Measurements from ENCODE around the gene NPIPB5.
"Not testable (repeated sequence)": the region's sequence is repeated elsewhere in the genome, so short reads cannot be mapped to it uniquely, and the experiment has no call there.

Gene NPIPB5

DNA sequence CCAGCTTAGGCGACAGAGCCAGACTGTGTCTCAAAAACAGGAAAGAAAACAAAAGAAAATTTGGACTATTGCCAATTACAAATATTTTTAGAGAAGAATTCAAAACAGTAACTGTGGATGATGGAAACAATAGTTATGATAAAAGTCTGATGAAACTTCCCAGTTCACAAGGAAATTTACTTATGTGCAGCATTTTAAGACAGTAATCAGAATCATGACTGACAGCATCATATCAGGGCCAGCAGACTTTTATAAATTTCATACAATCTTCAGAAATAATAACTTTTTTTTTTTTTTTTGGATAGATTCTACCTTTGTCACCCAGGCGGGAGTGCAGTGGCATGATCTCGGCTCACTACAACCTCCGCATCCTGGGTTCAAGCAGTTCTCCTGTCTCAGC, at the start of gene NPIPB5:
NPIPB5 (plus strand) TSS at position 301 of the 400 bp plus-strand sequence. CDS start 2,911 bp downstream, outside the sequence.
- not testable (repeated sequence) for H3K4me3 ChIP-seq (ENCODE audit: low read depth in 1 of 5, low read length in 5 of 5); H3K27ac ChIP-seq (ENCODE audit: low read depth, low read length); H3K4me1 ChIP-seq (ENCODE audit: control insufficient read depth in 5 of 5, insufficient read depth in 5 of 5, low read length in 5 of 5); H3K36me3 ChIP-seq (ENCODE audit: control insufficient read depth in 5 of 5, insufficient read depth in 5 of 5, low read length in 5 of 5); H3K9ac ChIP-seq (ENCODE audit: low read length in 5 of 5); H3K9me3 ChIP-seq (ENCODE audit: control insufficient read depth in 5 of 5, low read length in 5 of 5); H3K27me3 ChIP-seq (ENCODE audit: control insufficient read depth in 5 of 5, insufficient read depth in 4 of 5, low read length in 5 of 5)

DNA sequence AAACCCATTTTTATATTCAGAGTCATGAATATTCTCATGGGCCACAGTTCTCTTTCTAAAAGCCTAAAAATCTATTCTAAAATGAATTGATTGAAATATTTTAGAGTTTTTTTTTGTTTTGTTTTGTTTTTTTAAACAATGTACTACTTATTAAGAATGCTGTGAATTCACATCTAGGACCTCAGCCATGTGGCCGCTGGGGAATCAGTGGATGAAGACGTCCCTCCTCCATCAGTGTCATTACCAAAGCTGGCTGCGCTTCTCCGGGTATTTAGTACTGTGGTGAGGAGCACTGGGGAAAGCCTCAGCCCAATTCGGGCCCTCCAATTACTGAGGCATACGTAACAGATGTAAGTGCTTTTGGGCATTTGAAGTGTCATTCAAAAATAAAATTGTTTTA, 41.8 kb upstream of the NPIPB5 start:
- not testable (repeated sequence) for H3K4me3 ChIP-seq (ENCODE audit: low read depth in 1 of 5, low read length in 5 of 5); H3K9ac ChIP-seq (ENCODE audit: low read length in 5 of 5); H3K36me3 ChIP-seq (ENCODE audit: control insufficient read depth in 5 of 5, insufficient read depth in 5 of 5, low read length in 5 of 5); H3K4me1 ChIP-seq (ENCODE audit: control insufficient read depth in 5 of 5, insufficient read depth in 5 of 5, low read length in 5 of 5); H3K9me3 ChIP-seq (ENCODE audit: control insufficient read depth in 5 of 5, low read length in 5 of 5); H3K27ac ChIP-seq (ENCODE audit: low read depth, low read length); H3K27me3 ChIP-seq (ENCODE audit: control insufficient read depth in 5 of 5, insufficient read depth in 4 of 5, low read length in 5 of 5)

DNA sequence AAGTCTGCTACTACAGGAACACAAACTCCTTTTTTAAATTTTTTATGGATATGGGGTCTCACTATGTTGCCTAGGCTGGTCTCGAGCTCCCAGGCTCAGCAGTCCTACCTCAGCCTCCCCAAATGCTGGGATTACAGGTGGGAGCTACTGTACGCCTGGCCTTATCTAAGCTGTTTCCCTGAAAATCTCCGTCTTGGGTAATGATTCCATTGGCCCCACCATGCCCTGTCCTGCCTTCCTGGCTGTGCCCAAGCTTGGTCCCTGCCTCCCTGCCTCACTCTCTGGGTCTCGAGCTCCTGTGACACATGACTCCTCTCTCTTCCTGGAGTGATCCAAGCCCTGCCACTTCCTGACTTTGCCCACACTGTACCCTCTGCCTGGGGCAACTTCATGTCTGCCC, 27.3 kb downstream of the NPIPB5 start:
- not testable (repeated sequence) for H3K27ac ChIP-seq (ENCODE audit: low read depth, low read length); H3K36me3 ChIP-seq (ENCODE audit: control insufficient read depth in 5 of 5, insufficient read depth in 5 of 5, low read length in 5 of 5); H3K4me3 ChIP-seq (ENCODE audit: low read depth in 1 of 5, low read length in 5 of 5); H3K4me1 ChIP-seq (ENCODE audit: control insufficient read depth in 5 of 5, insufficient read depth in 5 of 5, low read length in 5 of 5); H3K27me3 ChIP-seq (ENCODE audit: control insufficient read depth in 5 of 5, insufficient read depth in 4 of 5, low read length in 5 of 5); H3K9me3 ChIP-seq (ENCODE audit: control insufficient read depth in 5 of 5, low read length in 5 of 5); H3K9ac ChIP-seq (ENCODE audit: low read length in 5 of 5)

DNA sequence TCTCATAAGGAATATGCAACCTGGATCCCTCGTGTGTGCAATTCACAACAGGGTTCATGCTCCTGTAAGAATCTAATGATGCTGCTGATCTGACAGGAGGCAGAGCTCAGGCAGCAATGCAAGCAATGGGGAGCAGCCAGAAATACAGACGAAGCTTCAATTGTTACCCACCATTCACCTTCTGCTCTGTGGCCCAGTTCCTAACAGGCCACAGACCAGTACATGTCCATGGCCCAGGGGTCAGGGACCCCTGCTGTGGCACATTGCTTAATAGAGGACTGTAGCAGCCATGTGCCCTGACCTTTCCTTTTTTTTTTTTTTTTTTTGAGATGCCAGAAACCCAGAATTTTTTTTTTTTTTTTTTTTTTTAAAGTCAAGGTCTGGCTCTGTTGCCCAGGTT, 34.1 kb downstream of the NPIPB5 start:
- H3K9ac ChIP-seq (ENCODE audit: low read length in 5 of 5); H3K4me3 ChIP-seq (ENCODE audit: low read depth in 1 of 5, low read length in 5 of 5); H3K9me3 ChIP-seq (ENCODE audit: control insufficient read depth in 5 of 5, low read length in 5 of 5); H3K27ac ChIP-seq (ENCODE audit: low read depth, low read length); H3K36me3 ChIP-seq (ENCODE audit: control insufficient read depth in 5 of 5, insufficient read depth in 5 of 5, low read length in 5 of 5); H3K27me3 ChIP-seq (ENCODE audit: control insufficient read depth in 5 of 5, insufficient read depth in 4 of 5, low read length in 5 of 5); H3K4me1 ChIP-seq (ENCODE audit: control insufficient read depth in 5 of 5, insufficient read depth in 5 of 5, low read length in 5 of 5): not testable (repeated sequence)

DNA sequence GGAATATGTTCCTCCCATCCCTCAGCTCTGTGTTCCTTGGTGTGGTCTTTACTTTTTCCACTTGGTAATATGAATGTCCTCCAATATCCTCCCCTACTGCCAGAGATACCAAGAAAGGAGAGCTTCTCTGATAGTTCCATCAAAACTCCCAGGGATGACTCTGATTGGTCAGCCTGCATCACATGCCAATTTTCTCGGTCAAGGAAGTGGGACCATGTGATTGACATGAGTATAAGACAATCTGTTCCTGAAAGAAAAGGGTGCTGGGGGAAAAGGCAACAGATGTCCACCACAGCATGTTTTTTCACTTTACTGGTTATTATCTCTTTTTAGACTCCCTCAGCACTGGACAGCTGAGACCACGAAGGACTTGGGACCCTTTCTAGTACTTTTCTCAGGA, 35.9 kb downstream of the NPIPB5 start:
- H3K4me3 ChIP-seq (ENCODE audit: low read depth in 1 of 5, low read length in 5 of 5); H3K36me3 ChIP-seq (ENCODE audit: control insufficient read depth in 5 of 5, insufficient read depth in 5 of 5, low read length in 5 of 5); H3K27me3 ChIP-seq (ENCODE audit: control insufficient read depth in 5 of 5, insufficient read depth in 4 of 5, low read length in 5 of 5); H3K9me3 ChIP-seq (ENCODE audit: control insufficient read depth in 5 of 5, low read length in 5 of 5); H3K27ac ChIP-seq (ENCODE audit: low read depth, low read length); H3K9ac ChIP-seq (ENCODE audit: low read length in 5 of 5); H3K4me1 ChIP-seq (ENCODE audit: control insufficient read depth in 5 of 5, insufficient read depth in 5 of 5, low read length in 5 of 5): not testable (repeated sequence)

DNA sequence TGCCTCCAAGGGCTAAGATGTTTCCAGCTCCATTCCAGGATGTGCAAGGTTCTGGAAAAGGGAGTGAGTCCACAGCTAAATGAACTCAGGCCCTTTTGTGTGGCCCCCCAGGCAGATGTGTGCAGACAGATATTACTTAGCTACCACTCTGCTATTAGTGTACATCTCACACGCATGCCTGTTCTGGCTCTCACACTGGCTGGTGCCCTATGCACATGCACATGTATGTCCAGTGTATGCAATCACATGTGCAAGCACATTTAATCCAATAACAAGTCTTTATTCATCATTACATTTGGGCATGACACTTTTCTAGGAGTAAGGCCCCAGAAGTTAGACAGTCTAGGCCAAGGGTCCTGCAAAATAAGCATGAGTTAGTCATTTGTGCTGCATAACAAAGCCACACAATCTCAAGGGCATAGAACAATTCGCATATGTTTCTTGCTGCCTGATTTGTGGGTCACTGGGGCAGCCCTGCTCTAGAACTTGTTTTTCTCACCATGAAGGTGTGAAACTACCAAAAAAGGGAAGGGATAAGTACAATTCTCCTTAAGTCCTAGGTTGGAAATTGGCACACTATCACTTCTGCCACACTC, 36.6 kb downstream of the NPIPB5 start:
- H3K4me3 ChIP-seq (ENCODE audit: low read depth in 1 of 5, low read length in 5 of 5); H3K9ac ChIP-seq (ENCODE audit: low read length in 5 of 5); H3K27me3 ChIP-seq (ENCODE audit: control insufficient read depth in 5 of 5, insufficient read depth in 4 of 5, low read length in 5 of 5); H3K4me1 ChIP-seq (ENCODE audit: control insufficient read depth in 5 of 5, insufficient read depth in 5 of 5, low read length in 5 of 5); H3K36me3 ChIP-seq (ENCODE audit: control insufficient read depth in 5 of 5, insufficient read depth in 5 of 5, low read length in 5 of 5); H3K9me3 ChIP-seq (ENCODE audit: control insufficient read depth in 5 of 5, low read length in 5 of 5); H3K27ac ChIP-seq (ENCODE audit: low read depth, low read length): not testable (repeated sequence)

DNA sequence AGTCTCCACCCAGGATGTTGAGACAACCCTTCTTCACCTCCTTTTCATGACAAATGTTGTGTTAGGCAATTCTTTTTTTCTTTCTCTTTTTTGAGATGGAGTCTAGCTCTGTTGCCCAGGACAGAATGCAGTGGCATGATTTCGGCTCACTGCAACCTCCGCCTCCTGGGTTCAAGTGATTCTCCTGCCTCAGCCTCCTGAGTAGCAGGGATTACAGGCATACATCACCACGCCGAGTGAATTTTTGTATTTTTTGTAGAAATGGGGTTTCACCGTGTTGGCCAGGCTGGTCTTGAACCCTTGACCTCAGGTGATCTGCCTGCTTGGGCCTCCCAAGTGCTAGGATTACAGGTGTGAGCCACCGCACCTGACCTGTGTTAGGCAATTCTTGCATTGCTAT, 39.2 kb downstream of the NPIPB5 start:
- not testable (repeated sequence) for H3K9ac ChIP-seq (ENCODE audit: low read length in 5 of 5); H3K4me3 ChIP-seq (ENCODE audit: low read depth in 1 of 5, low read length in 5 of 5); H3K36me3 ChIP-seq (ENCODE audit: control insufficient read depth in 5 of 5, insufficient read depth in 5 of 5, low read length in 5 of 5); H3K4me1 ChIP-seq (ENCODE audit: control insufficient read depth in 5 of 5, insufficient read depth in 5 of 5, low read length in 5 of 5); H3K27me3 ChIP-seq (ENCODE audit: control insufficient read depth in 5 of 5, insufficient read depth in 4 of 5, low read length in 5 of 5); H3K27ac ChIP-seq (ENCODE audit: low read depth, low read length); H3K9me3 ChIP-seq (ENCODE audit: control insufficient read depth in 5 of 5, low read length in 5 of 5)

DNA sequence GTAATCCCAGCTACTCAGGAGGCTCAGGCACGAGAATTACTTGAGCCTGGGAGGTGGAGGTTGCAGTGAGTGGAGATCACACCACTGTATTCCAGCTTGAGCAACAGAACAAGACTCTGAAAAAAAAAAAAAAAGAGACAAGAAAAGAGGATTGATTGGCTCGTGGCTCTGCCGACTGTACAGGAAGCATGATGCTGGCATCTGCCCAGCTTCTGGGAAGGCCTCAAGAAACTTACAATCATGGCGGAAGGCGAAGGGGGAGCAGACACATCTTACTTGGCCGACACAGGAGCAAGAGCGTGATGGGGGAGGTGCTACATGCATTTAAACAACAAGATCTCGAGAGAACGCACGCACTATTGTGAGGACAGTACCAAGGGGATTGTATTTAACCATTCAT, 40.5 kb downstream of the NPIPB5 start:
- H3K36me3 ChIP-seq (ENCODE audit: control insufficient read depth in 5 of 5, insufficient read depth in 5 of 5, low read length in 5 of 5); H3K27me3 ChIP-seq (ENCODE audit: control insufficient read depth in 5 of 5, insufficient read depth in 4 of 5, low read length in 5 of 5); H3K4me3 ChIP-seq (ENCODE audit: low read depth in 1 of 5, low read length in 5 of 5); H3K9me3 ChIP-seq (ENCODE audit: control insufficient read depth in 5 of 5, low read length in 5 of 5); H3K27ac ChIP-seq (ENCODE audit: low read depth, low read length); H3K9ac ChIP-seq (ENCODE audit: low read length in 5 of 5); H3K4me1 ChIP-seq (ENCODE audit: control insufficient read depth in 5 of 5, insufficient read depth in 5 of 5, low read length in 5 of 5): not testable (repeated sequence)

DNA sequence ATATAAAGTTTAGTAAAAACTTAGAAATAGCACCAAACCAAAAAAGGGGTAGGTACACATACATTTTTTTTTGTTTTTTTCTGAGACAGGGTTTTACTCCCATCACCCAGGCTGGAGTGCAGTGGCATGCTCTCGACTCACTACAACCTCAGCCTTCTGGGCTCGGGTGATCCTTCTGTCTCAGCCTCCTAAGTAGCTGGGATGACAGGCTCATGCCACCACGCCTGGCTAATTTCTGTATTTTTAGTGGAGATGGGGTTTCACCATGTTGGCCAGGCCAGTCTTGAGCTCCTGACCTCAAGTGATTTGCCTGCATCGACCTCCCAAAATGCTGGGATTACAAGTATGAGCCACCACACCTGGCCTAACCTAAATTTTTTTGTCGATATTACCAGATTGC, 41.0 kb downstream of the NPIPB5 start:
- not testable (repeated sequence) for H3K4me3 ChIP-seq (ENCODE audit: low read depth in 1 of 5, low read length in 5 of 5); H3K4me1 ChIP-seq (ENCODE audit: control insufficient read depth in 5 of 5, insufficient read depth in 5 of 5, low read length in 5 of 5); H3K27me3 ChIP-seq (ENCODE audit: control insufficient read depth in 5 of 5, insufficient read depth in 4 of 5, low read length in 5 of 5); H3K36me3 ChIP-seq (ENCODE audit: control insufficient read depth in 5 of 5, insufficient read depth in 5 of 5, low read length in 5 of 5); H3K9ac ChIP-seq (ENCODE audit: low read length in 5 of 5); H3K27ac ChIP-seq (ENCODE audit: low read depth, low read length); H3K9me3 ChIP-seq (ENCODE audit: control insufficient read depth in 5 of 5, low read length in 5 of 5)

DNA sequence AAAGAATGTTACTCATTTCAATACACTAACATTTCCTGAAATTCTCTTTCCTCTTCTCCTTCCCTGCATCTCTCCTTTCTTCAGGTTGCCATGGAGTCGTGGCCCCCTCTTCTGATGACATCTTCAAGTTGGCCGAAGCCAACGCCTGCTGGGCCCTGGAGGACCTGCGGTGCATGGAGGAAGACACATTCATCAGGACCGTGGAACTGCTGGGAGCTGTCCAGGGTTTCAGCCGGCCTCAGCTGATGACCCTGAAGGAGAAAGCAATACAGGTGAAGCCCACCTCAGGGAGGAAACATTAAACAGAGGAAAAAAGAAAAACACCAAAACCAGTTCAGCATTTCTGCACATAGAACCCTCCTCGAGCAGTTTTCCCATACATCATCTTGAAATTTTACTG, 46.1 kb downstream of the NPIPB5 start:
- not testable (repeated sequence) for H3K4me1 ChIP-seq (ENCODE audit: control insufficient read depth in 5 of 5, insufficient read depth in 5 of 5, low read length in 5 of 5); H3K27me3 ChIP-seq (ENCODE audit: control insufficient read depth in 5 of 5, insufficient read depth in 4 of 5, low read length in 5 of 5)

More for the DNA sequence above, 46.1 kb downstream of the NPIPB5 start:
- H3K9me3 ChIP-seq (ENCODE audit: control insufficient read depth in 5 of 5, low read length in 5 of 5); H3K9ac ChIP-seq (ENCODE audit: low read length in 5 of 5); H3K4me3 ChIP-seq (ENCODE audit: low read depth in 1 of 5, low read length in 5 of 5); H3K36me3 ChIP-seq (ENCODE audit: control insufficient read depth in 5 of 5, insufficient read depth in 5 of 5, low read length in 5 of 5); H3K27ac ChIP-seq (ENCODE audit: low read depth, low read length): not testable (repeated sequence)
